ENCODE measurements around the gene ZNF12. TPM values are rescaled to one million over a fixed set of nuclear protein-coding genes. Genes with fewer than 3 reads are reported as not detected.

Gene ZNF12
- total RNA-seq, 1 donor from 2014 or later: 12.5 TPM

- no peak overlapping the region for H3K4me3 ChIP-seq (ENCODE audit: low read depth, low read length)
- TF ChIP-seq, protein P1, sequence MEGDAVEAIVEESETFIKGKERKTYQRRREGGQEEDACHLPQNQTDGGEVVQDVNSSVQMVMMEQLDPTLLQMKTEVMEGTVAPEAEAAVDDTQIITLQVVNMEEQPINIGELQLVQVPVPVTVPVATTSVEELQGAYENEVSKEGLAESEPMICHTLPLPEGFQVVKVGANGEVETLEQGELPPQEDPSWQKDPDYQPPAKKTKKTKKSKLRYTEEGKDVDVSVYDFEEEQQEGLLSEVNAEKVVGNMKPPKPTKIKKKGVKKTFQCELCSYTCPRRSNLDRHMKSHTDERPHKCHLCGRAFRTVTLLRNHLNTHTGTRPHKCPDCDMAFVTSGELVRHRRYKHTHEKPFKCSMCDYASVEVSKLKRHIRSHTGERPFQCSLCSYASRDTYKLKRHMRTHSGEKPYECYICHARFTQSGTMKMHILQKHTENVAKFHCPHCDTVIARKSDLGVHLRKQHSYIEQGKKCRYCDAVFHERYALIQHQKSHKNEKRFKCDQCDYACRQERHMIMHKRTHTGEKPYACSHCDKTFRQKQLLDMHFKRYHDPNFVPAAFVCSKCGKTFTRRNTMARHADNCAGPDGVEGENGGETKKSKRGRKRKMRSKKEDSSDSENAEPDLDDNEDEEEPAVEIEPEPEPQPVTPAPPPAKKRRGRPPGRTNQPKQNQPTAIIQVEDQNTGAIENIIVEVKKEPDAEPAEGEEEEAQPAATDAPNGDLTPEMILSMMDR (conservative IDR thresholded peaks at IDR 0.05; ENCODE audit: low read depth, low read length): no peak
- DNase-seq (ENCODE audit: low read depth): no peak
Observed at GRCh38 chr7:6643915-6644625, 62.7 kb downstream of the ZNF12 start.

GRCh38 chr7:6642861-6643640 is 63.7 kb downstream of the ZNF12 start:
- no peak overlapping the region for H3K4me3 ChIP-seq (ENCODE audit: low read depth, low read length)
- no peak for DNase-seq (ENCODE audit: low read depth)
- TF ChIP-seq, protein P1 (conservative IDR thresholded peaks at IDR 0.05; ENCODE audit: low read depth, low read length): no peak

GRCh38 chr7:6642239-6642839 is 64.4 kb downstream of the ZNF12 start:
- no peak overlapping the region for H3K4me3 ChIP-seq (ENCODE audit: low read depth, low read length)
- TF ChIP-seq, protein P1 (conservative IDR thresholded peaks at IDR 0.05; ENCODE audit: low read depth, low read length): no peak
- DNase-seq (ENCODE audit: low read depth): no peak

DNA sequence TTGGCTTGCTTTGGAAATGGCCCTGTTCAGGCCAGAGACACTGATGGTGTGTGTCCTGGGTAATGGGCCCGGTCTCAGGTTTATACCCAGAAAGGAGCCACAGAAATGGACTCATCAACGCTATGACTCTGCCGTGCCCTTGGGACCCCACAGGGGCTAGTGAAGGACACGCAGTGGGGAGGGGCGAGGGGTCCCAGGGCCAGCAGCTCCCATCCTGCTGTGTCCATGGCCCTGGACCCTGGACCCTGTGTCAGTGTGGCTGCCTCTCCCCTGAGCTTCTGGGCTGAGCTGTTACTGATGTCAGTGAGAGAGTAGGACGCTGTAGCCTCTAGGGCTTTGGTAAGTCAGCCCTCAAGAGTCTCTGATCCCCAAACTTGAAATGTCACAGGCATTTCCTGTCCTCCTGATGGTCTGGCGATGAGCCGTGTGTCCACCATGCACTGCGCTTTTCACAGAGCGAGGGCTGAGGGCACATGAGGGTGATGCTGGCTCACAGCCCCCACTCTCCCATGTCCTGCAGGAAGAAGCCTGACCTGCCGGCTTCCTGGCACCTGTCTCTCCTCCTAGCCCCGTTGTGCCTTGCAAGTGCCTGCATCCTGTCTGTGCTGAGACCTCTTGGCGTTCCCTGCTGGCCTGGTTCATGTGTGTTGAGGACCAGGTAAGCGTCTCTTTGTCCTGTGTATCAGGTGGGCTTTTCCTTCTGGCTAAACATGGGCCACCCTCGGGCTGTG is 65.3 kb downstream of the ZNF12 start:
- TF ChIP-seq, protein P1 (conservative IDR thresholded peaks at IDR 0.05; ENCODE audit: low read depth, low read length): no peak
- no peak for DNase-seq (ENCODE audit: low read depth)
- no peak overlapping the region for H3K4me3 ChIP-seq (ENCODE audit: low read depth, low read length)

DNA sequence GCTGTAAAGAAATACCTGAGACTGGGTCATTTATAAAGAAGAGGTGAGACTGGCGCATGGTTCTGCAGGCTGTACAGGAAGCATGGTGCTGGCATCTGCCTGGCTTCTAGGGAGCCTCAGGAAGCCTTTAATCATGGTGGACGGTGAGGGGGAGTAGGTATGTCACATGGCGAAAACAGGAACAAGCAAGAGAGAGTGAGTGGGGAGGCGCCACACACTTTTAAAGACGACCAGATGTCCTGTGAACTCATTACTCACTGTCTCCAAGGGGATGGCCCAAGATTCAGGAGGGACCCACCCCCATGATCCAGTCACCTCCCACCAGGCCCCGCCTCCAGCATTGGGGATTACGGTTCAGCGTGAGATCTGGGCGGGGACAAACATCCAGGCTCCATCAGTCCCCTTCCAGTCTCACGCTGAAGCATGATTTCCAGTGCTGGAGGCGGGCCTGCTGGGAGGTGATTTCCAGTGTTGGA is 66.5 kb downstream of the ZNF12 start:
- TF ChIP-seq, protein P1 (conservative IDR thresholded peaks at IDR 0.05; ENCODE audit: low read depth, low read length): no peak
- H3K4me3 ChIP-seq (ENCODE audit: low read depth, low read length): no peak overlapping the region
- no peak for DNase-seq (ENCODE audit: low read depth)

- no peak overlapping the region for H3K4me3 ChIP-seq (ENCODE audit: low read depth, low read length)
- DNase-seq (ENCODE audit: low read depth): no peak
- TF ChIP-seq, protein P1 (conservative IDR thresholded peaks at IDR 0.05; ENCODE audit: low read depth, low read length): no peak
Observed at GRCh38 chr7:6639627-6640026, 67.1 kb downstream of the ZNF12 start.
